Endometrial microvascular endothelial cells (primary cell): ENCODE results near the gene CCDC82. TPM values are rescaled to one million over a fixed set of nuclear protein-coding genes. Genes with fewer than 3 reads are reported as not detected.

Experiments used
- in situ Hi-C: cut with HindIII; loops from 2 replicates; pipeline ENCODE4 v1.10.0; 2017; ENCODE audit warnings: low sequenced_read_pairs, low pct_unique_long_range_greater_than_20kb; ENCODE audit errors: inconsistent ontology term
- total RNA-seq: library from RNA; depleted of rRNA; stranded (reverse); fragments of >200 nt; gene quantifications from one replicate; pipeline ENCODE4 v1.2.3, GENCODE V29; 2015; ENCODE audit errors: inconsistent ontology term

Gene CCDC82
- total RNA-seq, 1 donor from 2014 or later, result 20.2 TPM

DNA sequence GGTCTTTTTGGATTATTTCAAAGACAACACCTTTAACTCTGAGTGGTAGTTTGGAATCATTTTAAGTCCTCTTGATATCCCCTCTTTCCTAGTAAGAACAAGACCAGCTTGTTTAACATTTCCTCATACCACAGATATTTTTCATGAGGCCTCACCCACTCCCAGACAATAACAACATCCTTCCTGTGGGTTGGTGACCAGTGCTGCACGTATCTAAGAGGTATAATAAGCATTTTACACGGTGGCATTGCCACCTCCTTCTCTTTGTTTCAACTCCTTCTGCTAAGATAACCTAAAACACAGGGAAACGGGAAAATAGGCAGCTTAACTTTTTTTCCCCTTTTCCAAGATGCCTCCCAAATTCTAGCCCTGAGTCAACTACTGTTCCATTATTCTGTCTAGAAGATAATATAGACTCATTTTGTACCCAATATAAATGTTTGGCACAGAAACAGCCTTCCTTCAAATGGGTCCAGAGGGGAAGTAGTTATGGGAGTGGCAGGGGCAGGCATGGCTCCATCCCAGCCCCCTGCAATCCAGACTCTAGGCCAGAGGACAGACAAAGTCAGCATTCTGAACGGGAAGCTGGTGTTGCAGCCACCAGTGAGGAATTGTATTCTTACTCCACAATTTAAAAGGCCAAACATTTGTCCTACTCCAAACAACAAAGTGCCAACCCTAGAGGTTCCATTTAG is 75.2 kb downstream of the CCDC82 start:
- in situ Hi-C loops, result no loop called here

DNA sequence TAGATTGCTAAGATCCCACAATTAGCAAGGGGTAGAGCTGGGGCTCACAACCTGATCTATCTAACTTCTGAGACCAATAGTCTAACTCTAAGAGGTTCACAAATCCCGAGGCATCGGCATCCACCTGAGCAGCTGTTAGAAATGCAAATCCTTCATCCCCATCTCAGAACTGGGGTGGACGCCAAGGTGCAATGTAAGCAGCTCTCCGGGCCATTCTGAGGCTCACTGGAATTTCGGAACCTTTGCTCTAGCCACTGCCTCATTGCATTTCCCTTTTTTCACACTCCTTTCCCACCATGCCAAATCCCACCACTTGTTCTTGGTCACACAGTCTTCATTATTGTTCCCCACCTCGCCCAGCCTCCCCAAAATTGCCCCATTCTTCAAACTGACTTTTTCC is 76.5 kb downstream of the CCDC82 start:
- in situ Hi-C loops, result no loop called here

DNA sequence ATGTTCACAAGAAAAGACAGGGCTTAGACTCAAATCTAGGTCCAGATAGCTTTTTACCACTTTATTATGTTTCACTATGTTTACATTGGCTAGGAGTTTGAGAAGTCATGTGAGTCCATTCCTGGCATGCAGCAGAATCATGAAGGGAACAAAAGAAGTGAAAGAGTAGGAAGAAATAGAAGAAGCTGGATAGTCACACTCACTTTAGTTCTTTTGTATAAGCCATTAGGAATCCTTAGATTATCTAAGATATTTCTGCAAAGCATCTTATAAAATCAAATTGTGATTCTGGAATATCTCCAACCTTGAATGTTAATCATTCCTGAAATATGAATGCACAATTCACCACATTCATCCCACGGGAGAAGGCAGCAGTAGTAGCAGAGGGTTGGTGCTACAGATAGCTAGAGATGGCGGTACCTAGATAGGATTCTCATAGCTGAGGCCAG is 78.6 kb downstream of the CCDC82 start:
- in situ Hi-C loops, result no loop called here

DNA sequence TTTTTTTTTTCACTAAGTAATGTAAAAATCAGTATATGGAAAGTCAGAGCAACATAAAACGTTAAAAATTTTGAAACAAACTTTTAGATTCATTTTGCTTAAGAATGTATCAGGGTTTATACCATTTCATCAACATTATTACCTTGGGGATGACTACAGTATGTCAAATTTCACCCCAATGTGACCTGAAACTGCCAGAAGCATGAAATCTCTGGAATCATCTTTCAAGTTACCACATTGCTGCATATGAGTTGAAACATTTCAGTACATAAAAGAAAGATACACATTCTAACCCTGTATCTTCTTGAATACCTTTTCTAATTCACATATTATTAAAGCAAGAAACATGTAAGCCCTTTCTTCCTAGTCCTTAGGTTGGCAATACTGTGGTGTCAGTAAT is 79.5 kb downstream of the CCDC82 start:
- in situ Hi-C loops, result no loop called here

DNA sequence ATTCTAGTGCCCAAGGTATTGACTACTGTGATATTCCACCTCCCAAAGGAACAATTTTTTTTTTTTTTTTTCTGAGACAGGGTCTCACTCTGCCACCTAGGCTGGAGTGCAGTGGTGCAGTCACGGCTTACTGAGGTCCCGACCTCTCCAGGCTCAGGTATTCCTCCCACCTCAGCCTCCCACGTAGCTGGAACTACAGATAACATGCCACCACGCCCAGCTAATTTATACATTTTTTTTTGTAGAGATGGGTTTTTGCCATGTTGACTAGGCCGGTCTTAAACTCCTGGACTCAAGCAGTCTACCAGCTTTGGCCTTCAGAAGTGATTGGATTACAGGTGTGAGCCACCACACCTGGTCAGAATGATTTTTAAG is 80.1 kb downstream of the CCDC82 start:
- in situ Hi-C loops, result no loop called here

DNA sequence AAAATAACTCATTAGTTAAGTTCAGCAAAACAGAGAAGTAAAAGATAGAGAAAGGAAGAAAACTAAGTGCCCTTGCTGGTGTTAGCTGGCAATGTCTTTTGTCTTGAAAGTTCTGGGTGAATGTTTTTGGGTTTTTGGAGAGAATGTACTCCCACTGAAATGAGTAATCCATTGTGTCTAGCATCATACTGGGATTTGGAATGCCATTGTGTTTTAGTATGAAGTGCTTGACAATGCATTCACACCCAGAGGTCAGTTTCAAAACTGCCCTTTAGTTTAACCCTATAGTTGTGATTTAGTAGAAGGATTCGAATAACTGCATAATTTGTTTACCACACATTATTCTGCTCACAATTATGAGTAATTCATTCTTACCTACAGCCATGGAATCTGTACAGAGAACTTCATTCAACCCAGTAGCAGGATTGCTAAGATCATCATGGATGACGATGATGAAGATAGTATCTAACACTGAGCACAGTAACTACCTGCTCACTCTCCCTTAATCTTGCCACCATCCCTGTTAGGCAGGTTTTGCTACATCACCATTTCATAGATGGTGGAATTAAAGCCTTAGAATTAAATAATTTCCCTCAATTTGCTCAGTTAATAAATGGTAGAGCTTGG is 80.6 kb downstream of the CCDC82 start:
- in situ Hi-C loops, result no loop called here

DNA sequence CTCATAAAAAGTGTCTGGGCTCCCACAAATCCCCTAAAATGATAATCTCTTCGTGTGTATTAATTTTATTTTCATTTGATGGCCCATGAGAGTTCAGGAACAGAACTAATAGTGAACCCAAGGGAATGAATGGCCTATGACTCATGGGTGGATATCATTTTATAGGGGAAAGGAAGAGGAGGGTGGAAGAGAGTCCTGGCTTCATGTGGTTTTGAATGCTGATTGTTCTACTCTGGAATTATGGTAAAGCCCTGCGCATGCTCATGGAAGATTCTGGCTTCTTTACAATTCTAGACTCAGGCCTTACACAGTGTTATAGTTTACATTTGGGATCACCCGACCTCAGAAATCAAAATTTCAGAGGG is 82.0 kb downstream of the CCDC82 start:
- in situ Hi-C loops, result no loop called here

DNA sequence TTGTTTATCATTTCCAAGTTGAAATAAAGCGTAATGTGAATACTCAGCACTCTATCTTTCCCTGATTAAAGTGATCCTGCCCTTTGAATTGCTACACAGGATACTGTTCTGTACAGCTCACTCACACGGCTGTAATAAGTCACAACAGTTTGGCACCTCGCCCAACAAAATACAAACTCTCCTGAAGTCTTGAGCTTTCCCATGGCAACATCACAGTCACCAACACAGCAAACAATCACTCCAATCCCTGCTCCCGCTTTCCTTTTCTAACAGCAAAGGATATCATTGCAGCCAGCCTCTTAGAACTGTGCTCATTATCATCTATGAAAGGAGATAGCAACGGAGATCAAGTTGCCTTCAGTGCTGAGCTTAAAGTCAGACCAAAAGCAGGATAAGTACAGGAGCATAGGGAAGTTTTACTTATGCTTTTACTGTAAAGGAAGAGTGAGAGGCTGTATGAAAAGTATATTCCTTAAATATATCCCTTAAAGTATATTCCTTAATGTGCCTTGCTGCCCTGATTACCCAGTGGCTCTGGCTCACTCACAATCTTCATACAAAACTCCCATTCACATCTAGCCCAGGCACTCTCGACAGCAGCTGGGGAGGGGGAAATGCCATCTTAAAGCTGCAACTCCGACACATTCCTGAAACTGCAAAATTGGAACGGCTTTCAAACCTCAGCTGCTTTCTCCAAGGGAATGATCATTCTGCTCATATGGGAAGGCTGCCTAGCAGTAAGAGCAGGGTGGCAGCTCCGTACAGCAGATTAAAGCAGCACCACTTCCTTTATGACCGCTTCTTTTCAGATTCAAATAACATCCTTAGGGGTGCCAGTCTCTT is 82.6 kb downstream of the CCDC82 start:
- in situ Hi-C loops, result no loop called here

DNA sequence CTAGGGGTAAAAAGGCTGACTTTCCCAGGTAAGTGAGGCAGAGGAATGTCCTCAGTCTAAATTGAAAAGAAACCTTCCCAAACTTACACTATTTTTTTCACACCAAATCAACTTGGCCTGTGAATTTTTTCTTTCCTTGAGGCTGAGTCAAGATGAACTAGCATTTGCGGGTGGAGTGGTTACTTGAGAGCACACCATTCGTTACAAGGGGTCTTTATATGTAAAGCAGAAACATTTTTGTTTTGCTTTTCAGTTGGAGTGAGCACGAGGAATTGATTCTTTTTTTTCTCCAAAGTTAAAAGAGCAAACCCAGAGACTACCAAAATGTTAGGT is 83.1 kb downstream of the CCDC82 start:
- in situ Hi-C loops, result no loop called here

DNA sequence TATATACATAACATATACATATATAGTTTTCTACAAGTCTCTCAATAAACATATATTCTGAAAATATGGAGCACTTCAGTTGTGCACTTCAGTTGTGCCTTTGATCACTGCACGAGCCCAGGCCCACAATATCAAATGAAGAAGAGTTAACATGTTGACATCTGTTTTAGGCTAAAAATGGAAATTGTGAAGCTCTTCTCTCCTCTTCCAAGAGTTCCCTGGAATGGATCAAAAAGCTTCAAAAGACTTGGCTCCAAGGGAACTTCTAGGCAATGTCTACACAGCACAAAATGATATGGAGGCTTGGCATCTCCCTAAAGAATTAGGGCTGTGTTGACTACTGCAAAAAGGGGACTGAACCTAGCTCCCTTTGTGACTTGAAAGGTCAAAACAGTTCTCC is 83.6 kb downstream of the CCDC82 start:
- in situ Hi-C loops, result no loop called here

DNA sequence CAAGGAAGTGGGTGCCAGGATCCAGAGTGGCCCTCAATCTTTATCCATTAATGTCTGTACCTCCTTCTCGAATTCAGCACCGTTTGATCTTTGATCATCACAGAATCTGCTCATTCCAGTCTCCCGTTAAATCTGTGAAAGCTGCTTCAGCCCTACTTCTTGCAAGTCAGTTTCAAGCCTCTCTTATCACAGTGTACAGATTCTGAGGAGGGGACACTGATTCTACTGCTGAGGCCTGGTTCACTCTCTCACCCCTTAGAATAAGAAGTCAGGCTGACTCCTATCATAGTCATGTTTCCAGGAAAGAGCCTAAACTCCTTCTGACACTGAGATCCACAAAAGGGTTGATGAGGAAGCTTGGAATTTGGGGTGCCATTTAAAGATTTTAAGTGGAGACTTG is 85.7 kb downstream of the CCDC82 start:
- in situ Hi-C loops, result no loop called here

DNA sequence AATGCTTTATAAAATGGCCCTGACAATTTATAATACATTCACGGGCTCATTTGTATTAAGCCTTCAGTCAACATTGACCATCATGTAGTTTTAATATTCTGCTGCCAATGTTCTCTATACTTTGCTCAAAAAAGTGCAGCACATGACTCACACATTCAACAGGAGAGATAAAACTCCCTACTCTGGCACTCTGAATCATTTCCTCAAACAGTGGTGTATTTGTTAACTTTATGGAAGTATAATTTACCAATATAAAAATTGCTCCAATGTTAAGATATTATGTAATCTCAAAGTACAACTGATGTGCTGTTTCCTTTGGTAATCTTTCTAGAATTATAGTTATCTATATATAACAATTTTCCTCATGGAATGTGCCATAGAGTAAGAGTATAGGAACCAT is 86.6 kb downstream of the CCDC82 start:
- in situ Hi-C loops, result no loop called here

Other genes starting within 250 kb of the CCDC82 start
- 4.0 TPM for gene MAML2, start 46.7 kb downstream of the CCDC82 start, total RNA-seq
- 6.0 TPM for gene JRKL, start 101 bp upstream of the CCDC82 start, total RNA-seq